Measurements from ENCODE around the gene HSPB1. TPM values are rescaled to one million over a fixed set of nuclear protein-coding genes. Genes with fewer than 3 reads are reported as not detected.

HSPB1 gene
- total and polyA plus RNA-seq, 2 of the 13 experiments (the other 11 are each of a cell fraction or from before 2014, with no cell fraction given) = 21.0 to 38.6 TPM

DNA sequence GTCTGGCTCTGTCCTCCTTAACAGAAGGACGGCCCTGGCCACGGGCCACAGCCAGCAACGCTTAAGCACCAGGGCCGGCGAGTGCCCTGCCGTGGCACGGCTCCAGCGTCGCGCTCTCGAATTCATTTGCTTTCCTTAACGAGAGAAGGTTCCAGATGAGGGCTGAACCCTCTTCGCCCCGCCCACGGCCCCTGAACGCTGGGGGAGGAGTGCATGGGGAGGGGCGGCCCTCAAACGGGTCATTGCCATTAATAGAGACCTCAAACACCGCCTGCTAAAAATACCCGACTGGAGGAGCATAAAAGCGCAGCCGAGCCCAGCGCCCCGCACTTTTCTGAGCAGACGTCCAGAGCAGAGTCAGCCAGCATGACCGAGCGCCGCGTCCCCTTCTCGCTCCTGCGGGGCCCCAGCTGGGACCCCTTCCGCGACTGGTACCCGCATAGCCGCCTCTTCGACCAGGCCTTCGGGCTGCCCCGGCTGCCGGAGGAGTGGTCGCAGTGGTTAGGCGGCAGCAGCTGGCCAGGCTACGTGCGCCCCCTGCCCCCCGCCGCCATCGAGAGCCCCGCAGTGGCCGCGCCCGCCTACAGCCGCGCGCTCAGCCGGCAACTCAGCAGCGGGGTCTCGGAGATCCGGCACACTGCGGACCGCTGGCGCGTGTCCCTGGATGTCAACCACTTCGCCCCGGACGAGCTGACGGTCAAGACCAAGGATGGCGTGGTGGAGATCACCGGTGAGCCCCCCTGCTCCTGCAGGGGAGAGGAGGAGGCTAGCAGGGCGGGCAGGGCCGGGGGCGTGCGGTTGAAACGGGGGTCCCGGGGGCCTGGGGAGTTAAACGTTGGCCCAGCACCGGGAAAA lies at the start of gene HSPB1 (continued):
- TF ChIP-seq, protein P1, sequence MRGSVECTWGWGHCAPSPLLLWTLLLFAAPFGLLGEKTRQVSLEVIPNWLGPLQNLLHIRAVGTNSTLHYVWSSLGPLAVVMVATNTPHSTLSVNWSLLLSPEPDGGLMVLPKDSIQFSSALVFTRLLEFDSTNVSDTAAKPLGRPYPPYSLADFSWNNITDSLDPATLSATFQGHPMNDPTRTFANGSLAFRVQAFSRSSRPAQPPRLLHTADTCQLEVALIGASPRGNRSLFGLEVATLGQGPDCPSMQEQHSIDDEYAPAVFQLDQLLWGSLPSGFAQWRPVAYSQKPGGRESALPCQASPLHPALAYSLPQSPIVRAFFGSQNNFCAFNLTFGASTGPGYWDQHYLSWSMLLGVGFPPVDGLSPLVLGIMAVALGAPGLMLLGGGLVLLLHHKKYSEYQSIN (CRISPR knock-in tag; IDR thresholded peaks at IDR 0.05; ENCODE audit: borderline replicate concordance) = no peak
- TF ChIP-seq ZNF431 (CRISPR knock-in tag; IDR thresholded peaks at IDR 0.05; ENCODE audit: borderline replicate concordance, low read depth) (0 out of 2 replicates have a peak, but pooled peaks have one; percentile 33), TBX2 (CRISPR knock-in tag; IDR thresholded peaks at IDR 0.05; ENCODE audit: borderline replicate concordance) (peak; percentile 57; the same call in 1 of the 2 replicates), HES4 (CRISPR knock-in tag; IDR thresholded peaks at IDR 0.05; ENCODE audit: borderline replicate concordance) (0 out of 2 replicates have a peak, but pooled peaks have one; percentile 58), FOXC1 (CRISPR knock-in tag; IDR thresholded peaks at IDR 0.05; ENCODE audit: borderline replicate concordance) (peak; percentile 81; the same call in 1 of the 2 replicates), ZNF354B (CRISPR knock-in tag; IDR thresholded peaks at IDR 0.05) (no peak), SNAPC2 (CRISPR knock-in tag; IDR thresholded peaks at IDR 0.05) (0 out of 2 replicates have a peak, but pooled peaks have one; percentile 34), ZNF446 (CRISPR knock-in tag; IDR thresholded peaks at IDR 0.05) (peak; percentile 53; the same call in 1 of the 2 replicates), ZNF451 (CRISPR knock-in tag; IDR thresholded peaks at IDR 0.05) (peak; percentile 74; the same call in 1 of the 2 replicates), ZFP82 (CRISPR knock-in tag; IDR thresholded peaks at IDR 0.05; ENCODE audit: borderline replicate concordance) (no peak; the same call in 1 of the 2 replicates), FOXM1 (CRISPR knock-in tag; IDR thresholded peaks at IDR 0.05) (no peak), ZNF766 (CRISPR knock-in tag; IDR thresholded peaks at IDR 0.05; ENCODE audit: borderline replicate concordance) (peak; percentile 53; the same call in 1 of the 2 replicates), HNF4G (IDR thresholded peaks at IDR 0.05; ENCODE audit: borderline replicate concordance, low read depth, low read length) (no peak), HNF4G (CRISPR knock-in tag; IDR thresholded peaks at IDR 0.05; ENCODE audit: borderline replicate concordance, low read depth) (peak; percentile 67; the same call in 1 of the 2 replicates), ZNF709 (CRISPR knock-in tag; IDR thresholded peaks at IDR 0.05) (peak; percentile 36; the same call in 1 of the 2 replicates), GTF3A (CRISPR knock-in tag; conservative IDR thresholded peaks at IDR 0.05) (no peak), ZNF333 (CRISPR knock-in tag; IDR thresholded peaks at IDR 0.05; ENCODE audit: borderline replicate concordance) (no peak), ZNF768 (CRISPR knock-in tag; IDR thresholded peaks at IDR 0.05) (0 out of 2 replicates have a peak, but pooled peaks have one; percentile 17)
- TF ChIP-seq, protein P2, sequence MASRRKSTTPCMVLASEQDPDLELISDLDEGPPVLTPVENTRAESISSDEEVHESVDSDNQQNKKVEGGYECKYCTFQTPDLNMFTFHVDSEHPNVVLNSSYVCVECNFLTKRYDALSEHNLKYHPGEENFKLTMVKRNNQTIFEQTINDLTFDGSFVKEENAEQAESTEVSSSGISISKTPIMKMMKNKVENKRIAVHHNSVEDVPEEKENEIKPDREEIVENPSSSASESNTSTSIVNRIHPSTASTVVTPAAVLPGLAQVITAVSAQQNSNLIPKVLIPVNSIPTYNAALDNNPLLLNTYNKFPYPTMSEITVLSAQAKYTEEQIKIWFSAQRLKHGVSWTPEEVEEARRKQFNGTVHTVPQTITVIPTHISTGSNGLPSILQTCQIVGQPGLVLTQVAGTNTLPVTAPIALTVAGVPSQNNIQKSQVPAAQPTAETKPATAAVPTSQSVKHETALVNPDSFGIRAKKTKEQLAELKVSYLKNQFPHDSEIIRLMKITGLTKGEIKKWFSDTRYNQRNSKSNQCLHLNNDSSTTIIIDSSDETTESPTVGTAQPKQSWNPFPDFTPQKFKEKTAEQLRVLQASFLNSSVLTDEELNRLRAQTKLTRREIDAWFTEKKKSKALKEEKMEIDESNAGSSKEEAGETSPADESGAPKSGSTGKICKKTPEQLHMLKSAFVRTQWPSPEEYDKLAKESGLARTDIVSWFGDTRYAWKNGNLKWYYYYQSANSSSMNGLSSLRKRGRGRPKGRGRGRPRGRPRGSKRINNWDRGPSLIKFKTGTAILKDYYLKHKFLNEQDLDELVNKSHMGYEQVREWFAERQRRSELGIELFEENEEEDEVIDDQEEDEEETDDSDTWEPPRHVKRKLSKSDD (CRISPR knock-in tag; IDR thresholded peaks at IDR 0.05; ENCODE audit: low read depth) = 0 out of 2 replicates have a peak, but pooled peaks have one; percentile 45
- TF ChIP-seq, protein P3, sequence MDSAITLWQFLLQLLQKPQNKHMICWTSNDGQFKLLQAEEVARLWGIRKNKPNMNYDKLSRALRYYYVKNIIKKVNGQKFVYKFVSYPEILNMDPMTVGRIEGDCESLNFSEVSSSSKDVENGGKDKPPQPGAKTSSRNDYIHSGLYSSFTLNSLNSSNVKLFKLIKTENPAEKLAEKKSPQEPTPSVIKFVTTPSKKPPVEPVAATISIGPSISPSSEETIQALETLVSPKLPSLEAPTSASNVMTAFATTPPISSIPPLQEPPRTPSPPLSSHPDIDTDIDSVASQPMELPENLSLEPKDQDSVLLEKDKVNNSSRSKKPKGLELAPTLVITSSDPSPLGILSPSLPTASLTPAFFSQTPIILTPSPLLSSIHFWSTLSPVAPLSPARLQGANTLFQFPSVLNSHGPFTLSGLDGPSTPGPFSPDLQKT (CRISPR knock-in tag; IDR thresholded peaks at IDR 0.05; ENCODE audit: borderline replicate concordance) = no peak
- TF ChIP-seq, protein P4, sequence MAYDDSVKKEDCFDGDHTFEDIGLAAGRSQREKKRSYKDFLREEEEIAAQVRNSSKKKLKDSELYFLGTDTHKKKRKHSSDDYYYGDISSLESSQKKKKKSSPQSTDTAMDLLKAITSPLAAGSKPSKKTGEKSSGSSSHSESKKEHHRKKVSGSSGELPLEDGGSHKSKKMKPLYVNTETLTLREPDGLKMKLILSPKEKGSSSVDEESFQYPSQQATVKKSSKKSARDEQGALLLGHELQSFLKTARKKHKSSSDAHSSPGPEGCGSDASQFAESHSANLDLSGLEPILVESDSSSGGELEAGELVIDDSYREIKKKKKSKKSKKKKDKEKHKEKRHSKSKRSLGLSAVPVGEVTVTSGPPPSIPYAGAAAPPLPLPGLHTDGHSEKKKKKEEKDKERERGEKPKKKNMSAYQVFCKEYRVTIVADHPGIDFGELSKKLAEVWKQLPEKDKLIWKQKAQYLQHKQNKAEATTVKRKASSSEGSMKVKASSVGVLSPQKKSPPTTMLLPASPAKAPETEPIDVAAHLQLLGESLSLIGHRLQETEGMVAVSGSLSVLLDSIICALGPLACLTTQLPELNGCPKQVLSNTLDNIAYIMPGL (CRISPR knock-in tag; IDR thresholded peaks at IDR 0.05; ENCODE audit: borderline replicate concordance in 1 of 2, low read depth in 1 of 2) = peak in 1 of 2 experiments; percentile 68; a peak in 3 of 4 replicates

Data from HepG2 (cell line).